Eye (tissue), 1 donor: ENCODE measurements around the gene LPIN3.

Experiments
- DNase-seq: peaks from one replicate; pipeline ENCODE4 v3.0.0-alpha.2; 2015

The LPIN3 gene

GRCh38 chr20:41320976-41321375 is 19.6 kb upstream of the LPIN3 start:
- no peak for DNase-seq

- no peak for DNase-seq
Measured at GRCh38 chr20:41327178-41327577, 13.4 kb upstream of the LPIN3 start.

GRCh38 chr20:41329435-41330342 is 10.9 kb upstream of the LPIN3 start:
- DNase-seq = peak; percentile 59

GRCh38 chr20:41330343-41330720 is 10.3 kb upstream of the LPIN3 start:
- no peak for DNase-seq

- no peak for DNase-seq
Measured at GRCh38 chr20:41330941-41331340, 9.7 kb upstream of the LPIN3 start.

- no peak for DNase-seq
Measured at GRCh38 chr20:41331731-41332130, 8.9 kb upstream of the LPIN3 start.

- no peak for DNase-seq
Measured at GRCh38 chr20:41334036-41334435, 6.6 kb upstream of the LPIN3 start.

- DNase-seq = no peak
Measured at GRCh38 chr20:41334443-41335421, 5.9 kb upstream of the LPIN3 start.

GRCh38 chr20:41335591-41335990 is 5.0 kb upstream of the LPIN3 start:
- no peak for DNase-seq

GRCh38 chr20:41336711-41337492 is 3.7 kb upstream of the LPIN3 start:
- DNase-seq = no peak

GRCh38 chr20:41339957-41340326 is 679 bp upstream of the LPIN3 start:
- DNase-seq = peak; percentile 89

- DNase-seq = no peak
Measured at GRCh38 chr20:41342474-41343464, 2.1 kb downstream of the LPIN3 start.

- no peak for DNase-seq
Measured at GRCh38 chr20:41344477-41344876, 3.9 kb downstream of the LPIN3 start.

- no peak for DNase-seq
Measured at GRCh38 chr20:41344938-41345728, 4.5 kb downstream of the LPIN3 start.

GRCh38 chr20:41345729-41346067 is 5.1 kb downstream of the LPIN3 start:
- DNase-seq = no peak

- DNase-seq = peak; percentile 33
Measured at GRCh38 chr20:41347523-41348429, 7.2 kb downstream of the LPIN3 start.

GRCh38 chr20:41348430-41349172 is 8.0 kb downstream of the LPIN3 start:
- DNase-seq = no peak

- no peak for DNase-seq
Measured at GRCh38 chr20:41349266-41349665, 8.6 kb downstream of the LPIN3 start.

- DNase-seq = no peak
Measured at GRCh38 chr20:41349943-41350342, 9.3 kb downstream of the LPIN3 start.
